ENCODE data around the gene TRAPPC6A.

Gene TRAPPC6A

DNA sequence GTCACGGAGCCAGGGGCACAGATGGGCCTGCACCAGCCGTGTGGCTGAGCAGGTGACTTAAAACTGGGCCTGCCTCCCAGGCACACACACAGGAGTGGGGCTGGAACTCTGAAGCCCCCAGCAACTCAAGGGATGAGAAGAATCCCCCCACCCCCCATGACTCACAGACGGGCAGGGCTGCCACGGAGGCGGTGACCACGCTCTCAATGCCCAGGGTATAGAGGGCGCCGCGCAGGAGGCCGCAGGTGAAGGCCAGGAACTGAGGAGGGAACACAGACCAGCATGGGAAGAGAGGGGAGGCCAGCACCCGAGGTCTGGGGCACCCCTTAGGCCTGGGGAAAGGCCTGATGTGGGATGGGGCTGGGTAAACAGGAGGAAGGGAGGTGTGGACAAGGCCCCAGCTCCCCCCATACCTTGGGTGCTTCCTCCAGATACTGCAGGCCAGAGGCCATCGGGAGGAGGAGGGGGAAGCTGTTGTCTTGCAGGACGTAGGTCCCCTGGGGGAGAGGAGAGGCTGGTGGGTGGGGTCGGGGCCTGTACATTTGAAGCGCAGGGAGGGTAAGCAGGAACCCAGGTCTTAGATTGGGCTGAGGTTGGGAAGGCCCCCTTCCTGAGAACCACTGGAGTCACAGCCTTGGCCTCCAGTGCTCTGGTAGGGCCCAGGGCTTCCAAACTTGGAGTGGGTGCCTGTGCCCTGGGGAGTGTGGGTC, 14.1 kb downstream of the TRAPPC6A start:
- DNase-seq (ENCODE audit: low spot score): no peak

DNA sequence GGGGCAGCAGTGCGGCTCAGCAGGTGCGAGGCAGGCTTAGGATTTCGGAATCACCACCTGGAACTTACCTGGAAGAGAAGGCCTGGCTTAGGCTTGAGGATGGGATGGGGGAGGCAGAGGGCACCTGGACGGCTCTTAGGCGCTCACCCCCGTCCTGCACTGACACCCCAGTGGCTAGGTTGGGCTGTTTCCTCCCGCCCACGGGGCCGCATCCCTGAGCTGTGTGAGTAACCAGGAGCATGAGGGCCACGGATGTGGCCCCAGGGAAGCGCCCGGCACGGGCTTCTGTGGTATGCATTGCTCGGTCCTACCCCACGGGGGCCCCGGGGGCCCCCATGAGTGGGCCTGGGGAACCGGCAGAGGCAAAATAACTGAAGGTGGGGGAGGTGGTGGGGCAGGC, 14.9 kb downstream of the TRAPPC6A start:
- DNase-seq (ENCODE audit: low spot score): no peak

DNA sequence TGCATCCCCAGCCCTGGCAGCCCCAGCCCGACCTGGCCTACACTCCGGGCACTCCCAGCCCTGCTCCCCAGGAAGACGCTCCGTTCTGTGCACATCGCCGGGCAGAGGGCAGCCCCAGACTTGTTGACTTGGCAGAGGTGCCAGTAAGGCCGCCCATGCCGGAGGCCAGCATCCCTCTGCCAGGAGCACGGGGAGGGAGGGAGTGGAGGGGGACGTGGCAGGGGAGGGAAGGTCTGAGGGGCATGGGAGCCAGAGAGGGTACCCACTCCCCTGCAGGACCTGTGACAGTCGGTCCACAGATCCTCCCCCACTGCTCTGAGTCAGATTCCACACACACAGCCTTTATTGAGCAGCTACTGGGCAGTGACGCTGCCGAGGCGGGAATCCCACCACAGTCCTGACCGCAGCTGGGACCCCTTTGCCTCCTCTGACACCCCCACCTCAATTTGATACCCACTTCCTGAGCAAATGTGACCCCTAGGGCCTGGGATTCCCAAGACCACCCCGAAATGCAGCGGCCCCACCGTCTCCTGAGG, 15.4 kb downstream of the TRAPPC6A start:
- DNase-seq (ENCODE audit: low spot score): no peak

DNA sequence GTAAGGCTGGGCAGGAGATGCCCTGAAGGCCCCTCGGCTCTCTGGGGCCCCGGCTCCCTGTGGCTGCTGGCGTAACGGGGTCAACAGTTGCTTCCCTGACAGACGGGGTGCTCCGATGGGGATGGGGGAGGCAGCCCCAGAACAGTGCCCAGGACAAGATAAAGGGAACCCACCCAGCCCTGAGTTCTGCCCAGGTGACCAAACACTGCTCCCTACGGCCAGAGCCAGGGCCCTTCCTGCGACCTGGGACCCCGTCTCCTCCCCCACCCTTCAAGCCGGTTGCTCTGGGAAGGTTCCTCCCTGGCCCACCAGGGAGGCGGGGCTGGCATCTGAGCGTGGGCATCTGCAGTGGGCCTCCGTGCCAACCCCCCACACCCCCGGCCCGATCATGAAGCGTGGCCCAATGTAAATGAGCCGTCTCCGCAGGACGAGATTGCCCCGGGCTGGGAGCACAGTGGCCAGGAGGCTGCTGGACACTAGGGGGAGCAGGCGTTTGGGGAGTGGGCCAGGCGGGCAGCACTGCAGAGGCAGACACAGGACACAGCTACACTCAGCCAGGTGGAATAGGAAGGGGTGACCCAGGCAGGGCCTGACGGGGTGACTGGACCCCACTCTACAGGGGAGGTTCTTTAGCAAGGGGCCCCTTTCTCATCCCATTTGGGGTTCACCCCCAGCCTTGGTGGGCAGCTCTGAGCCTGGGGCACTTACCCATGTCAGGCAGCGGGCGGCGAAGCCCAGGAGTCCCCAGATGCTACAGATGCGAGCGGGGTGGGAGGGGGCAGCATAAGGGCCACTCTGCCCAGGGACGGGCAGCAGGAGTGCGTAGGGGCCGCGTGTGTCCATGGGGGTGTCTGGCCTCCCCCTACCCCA, 16.1 kb downstream of the TRAPPC6A start:
- DNase-seq (ENCODE audit: low spot score): peak; percentile 93

DNA sequence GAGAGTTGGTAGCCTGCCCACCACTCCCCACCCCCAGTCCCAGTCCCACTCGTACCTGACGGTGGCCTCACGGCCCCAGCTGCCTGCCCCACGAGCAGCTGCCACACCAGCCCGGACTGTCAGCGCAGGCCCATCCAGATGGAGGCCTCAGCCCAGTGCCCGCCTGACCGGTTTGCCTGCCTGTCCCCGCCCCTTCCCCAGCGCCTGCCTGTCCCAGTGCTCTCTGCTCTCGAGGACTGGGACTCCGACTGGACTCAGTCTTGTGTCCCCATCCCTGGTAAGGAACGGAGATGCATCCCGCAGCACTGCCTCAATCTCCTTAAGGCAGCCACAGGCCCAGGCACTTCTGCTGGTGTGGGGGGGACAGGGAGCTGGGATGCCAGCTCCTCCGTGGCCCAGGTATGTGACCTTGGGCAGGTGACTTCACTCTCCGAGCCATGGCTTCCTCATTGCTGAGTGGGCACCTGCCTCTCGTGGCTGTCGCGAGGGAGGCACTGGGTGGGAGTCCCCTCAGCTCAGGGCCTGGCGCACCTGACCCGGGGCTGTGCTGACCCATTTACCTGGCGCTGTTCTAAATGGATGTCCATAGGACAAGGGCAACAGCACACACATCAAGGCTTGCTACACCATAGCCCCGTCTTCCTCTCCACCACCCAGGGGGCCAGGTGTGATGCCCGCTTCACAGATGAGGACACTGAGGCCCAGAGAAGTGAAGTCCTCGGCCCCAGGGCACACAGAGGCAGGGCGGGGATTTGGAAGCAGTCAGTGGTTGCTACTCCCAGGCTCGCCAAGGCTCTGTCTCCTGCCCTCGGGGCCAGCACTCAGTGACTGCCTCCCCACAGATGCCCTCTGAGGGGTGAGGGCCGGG, 16.9 kb downstream of the TRAPPC6A start, which contains the start of gene NKPD1:
Gene NKPD1, minus strand, starts transcription at position 113 of the 868 bp plus-strand sequence. CDS start 832 bp downstream, outside the sequence.
- no peak for DNase-seq (ENCODE audit: low spot score)

DNA sequence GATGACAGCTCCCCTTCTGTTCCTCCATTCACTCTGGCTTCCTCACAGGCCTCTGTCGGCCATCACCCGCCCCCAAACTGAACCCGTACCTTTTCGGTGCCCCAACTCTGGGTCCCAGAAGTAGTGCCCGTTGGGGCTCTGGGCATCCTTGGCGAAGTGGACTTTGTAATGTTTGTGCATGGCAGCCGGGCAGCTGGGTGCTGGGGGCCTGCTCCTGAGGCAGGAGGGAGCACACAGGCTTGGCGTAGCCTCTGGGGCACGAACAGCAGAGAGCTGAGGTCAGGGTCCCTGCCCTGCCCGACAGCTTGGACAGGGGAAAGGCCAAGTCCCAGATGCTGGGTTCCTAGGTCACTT, 18.1 kb downstream of the TRAPPC6A start:
- DNase-seq (ENCODE audit: low spot score): no peak

DNA sequence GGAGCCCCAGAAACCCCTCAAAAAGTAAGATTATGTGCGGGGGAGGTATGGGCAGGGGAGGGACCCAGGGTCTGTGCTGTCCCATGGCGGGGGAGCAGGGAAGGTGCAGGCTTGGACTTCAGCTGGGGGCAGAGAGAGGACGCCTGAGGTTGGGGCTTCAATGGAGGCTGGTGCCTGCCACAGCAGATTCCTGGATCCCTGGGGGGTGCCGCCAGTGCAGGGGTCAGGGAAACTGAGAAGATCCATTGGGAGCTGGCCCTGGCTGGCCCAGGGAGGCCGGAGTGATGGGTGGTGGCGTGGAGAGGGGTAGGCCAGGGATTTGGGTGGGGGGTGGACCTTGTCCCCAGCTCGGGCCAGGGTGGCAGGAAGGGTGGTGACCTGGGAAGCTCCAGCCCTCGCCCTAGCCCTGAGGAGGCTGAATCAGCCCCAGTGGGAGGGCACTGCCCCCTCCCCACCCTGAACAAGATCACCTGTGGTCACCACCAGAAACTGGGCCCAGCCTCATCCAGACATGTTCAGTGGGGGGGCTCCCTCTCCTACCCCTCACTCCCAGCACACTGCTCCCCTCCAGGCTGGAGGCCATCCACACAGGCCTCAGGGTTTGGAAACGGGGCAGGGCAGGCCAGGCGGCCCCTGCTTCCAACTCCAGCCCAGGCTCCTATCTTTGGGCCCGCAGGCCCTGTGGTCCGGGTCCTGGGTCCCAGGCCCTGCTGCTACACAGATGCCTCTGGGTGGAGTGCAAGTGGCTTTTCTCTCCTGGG, 18.6 kb downstream of the TRAPPC6A start:
- DNase-seq (ENCODE audit: low spot score): no peak

DNA sequence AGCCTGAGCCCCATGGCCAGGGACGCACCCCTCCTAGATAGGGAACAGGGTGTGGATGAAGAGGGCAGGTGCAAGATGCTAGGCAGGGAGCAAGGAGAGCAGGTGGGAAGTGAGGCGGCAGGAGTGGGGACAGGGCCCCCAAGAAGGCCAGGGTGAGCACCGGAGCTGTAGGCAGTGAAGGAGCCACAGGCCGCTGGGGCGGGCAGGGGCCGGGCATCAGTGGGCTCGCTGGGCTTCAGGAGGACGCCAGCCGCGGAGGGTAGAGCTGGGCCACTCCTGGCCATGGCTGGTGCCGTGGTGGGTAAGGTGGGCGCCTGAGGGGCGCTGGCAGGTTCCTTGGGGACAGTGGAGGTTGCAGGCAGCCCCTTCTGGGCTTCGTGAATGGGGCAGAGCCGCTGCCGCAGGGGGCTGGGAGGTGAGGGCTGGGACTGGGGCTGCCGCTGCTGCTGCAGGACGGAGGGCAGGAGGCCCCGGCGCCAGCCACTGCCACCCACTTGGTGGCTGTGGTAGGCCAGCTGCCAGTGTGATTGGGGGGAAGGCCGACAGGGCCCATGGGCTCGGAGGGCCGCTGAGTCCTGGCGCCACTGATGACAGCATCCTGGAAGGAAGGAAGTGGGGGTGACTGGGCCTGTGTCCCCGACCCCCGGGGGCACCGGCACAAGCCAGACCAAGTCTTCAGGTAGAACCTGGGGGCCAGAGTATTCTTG, 19.4 kb downstream of the TRAPPC6A start:
- DNase-seq (ENCODE audit: low spot score): no peak

DNA sequence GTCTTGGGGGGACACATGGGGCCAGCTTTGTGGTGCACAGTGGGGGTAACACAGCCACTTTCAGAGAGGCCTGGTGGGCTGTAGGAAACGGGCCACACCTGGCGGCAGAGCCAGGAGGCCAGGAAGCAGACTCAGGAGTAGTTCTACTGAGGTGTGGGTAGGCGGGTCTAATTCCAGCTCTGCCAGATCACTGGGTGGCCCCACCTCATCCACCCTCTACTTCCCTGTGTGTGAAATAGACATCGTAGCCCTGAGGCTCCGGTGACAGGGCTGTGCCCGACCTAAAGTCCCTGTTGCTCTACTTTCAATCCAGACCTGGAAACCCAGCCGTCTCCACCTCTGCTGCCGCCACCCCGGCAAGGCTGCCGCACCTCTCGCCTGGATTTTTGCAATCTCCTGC, 21.3 kb downstream of the TRAPPC6A start:
- DNase-seq (ENCODE audit: low spot score): no peak

DNA sequence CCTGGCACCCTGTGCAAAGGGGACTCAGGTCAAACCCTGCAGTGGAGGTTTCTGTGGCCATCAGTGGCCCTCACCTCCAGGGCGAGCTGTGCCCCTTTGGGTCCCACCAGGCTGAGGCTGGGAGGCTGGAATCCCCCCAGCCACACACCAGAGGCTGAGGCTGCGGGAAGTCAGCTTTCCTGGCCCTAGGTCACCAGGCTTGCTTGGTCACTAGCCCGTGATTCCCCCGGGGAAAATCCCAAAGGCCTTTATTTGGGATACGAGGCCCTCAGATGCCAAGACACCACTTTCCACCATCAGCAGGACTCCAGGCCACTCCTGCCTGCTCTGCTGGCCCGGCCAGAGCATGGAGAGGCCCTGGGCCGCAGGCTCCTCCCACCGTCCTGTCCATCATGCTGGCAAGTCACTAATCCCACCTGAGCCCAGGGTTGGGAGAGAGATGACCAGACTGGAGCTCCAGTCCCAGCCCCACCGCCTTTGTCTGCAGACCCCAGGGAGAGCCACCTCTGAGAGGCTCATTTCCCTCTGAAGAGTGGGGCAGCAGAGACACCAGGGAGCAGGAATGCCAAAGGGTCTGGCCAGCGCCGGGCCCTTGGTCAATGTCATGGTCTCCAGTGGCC, 21.9 kb downstream of the TRAPPC6A start:
- DNase-seq (ENCODE audit: low spot score): no peak

DNA sequence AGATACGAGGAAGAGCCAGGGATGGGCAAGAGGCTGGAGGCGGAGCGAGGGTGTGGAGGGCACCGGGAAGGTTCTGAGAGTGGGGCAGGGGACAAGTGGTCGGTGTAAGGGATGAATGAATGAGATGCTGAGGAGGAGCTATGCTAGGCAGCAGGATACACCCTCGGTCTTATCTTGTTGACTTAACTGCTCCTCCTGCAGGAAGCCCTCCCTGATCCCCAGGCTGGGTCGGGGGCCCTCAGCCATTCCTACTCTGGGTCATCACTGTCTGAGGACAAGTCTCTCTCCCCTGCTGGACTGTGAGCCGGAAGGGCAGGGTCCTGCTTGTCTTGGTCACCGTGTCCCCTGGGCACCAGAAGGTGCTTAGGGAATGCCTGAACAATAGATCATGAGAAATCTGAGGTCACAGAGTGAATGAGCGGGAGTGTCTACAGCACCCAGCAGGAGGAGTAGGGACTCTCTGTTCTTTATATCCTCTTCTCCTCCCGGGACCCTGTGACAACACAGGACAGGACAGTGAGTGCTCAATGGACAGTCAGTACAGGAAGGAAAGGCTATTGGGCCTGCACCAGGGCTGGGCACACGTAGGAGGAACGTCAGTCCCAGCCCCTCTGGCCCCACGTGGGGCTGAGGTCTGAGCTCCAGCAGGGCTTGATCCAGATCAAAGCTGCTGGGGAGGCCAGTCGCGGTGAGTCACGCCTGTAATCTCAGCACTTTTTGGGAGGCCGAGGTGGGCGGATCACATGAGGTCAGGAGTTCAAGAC, 23.8 kb downstream of the TRAPPC6A start:
- DNase-seq (ENCODE audit: low spot score): peak; percentile 53

DNA sequence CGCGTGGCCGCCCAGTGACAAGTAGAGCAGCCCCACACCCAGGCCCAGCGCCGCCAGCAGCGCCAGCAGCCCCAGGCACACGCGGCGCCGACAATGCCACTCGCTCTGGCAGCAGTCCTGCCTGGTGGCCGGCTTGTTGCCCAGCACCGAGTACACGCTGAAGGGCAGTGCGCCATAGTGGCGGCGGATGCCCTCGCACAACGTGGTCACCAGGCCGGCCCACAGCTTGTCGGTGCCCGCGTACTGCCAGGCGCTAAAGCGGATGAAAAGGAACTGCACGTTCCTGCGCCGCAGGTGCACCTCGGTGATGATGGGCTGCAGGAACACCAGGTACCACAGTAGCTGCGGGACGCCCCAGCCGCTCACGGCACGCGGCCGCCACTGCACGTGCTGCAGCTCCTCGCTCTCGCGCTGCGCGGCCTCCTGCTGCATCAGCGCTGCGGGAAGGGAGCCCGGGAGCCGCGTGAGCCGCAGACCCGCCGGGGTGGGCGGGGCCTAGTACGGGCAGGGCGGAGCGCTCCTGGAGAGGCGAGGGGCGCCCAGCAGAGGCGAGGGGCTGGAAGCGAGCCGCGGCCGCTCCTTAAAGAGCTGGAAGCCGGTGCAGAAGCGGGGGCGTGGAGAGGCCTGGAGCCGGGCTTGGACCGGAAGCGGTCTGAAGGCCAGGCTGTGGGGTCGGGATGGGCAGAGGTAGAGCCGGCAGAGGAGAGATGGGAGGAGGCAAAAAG, 24.5 kb downstream of the TRAPPC6A start:
- DNase-seq (ENCODE audit: low spot score): no peak

DNA sequence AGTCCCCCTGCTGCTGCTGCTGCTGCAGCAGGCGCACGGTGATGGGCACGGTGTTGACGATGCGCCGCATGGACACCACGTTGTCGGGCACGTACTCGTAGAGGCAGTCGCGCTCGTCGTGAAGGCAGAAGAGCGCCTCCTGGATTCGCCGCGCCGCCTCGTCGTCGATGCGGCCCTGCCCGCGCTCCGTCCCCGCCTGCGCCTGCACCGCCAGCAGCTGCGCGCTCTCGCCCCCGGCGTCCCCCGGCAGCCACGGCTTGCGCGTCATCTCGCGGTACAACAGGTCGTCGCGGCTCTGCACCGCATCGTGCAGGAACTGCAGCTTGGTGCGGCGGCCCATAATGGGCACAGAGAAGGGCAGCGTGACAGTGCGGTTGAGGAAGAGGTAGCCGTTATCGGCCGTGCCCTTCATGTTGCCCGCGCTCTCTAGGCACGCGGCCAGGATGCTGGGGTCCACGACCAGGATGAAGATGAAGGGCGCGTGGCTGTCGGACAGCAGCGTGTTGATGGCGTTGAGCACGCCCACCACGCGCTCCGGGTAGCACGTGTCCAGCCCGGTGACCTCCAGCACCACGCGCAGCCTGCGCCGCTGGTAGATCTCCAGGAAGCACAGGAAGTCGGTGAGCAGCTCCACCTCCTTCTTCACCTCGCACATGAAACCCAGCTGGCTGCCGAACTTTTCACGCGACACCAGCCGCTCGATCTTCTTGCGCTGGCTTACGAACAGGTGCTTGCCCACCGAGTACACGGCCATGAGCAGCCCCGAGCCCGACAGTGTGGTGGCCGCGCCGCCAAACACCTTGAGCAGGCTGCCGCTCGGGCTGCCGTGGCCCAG, 25.3 kb downstream of the TRAPPC6A start:
- no peak for DNase-seq (ENCODE audit: low spot score)

DNA sequence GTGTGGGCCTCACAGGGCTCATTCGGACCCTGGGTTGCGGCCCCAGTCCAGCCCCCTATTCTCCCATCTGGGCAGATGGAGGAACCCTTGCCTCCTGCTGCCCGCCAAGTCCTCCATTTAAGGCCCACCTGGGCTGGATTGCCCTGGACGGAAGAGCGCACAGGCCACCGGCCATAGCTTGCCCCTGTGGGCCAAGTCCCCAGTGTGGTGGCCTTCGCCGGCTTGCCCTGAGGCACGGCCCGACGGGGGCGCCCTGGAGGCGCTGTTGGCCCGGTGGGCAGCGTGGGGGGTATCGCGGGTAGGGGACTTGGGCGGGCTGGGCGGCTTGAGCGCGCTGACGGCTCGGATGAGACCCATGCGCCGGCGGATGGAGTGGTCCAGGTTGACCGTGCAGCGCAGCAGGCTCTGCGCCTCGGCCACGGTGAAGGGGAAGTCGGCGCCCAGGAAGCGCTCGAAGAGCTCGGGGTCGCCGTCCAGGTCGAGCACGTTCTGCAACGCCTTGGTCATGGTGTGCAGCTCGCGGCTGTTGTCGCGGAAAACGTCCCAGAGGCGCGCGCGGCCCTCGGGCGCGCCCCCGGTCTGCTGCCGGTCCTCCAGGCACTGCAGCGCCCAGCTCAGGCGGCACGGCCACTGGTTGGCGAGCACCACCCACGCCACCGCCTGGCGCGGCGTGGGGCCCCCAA, 26.1 kb downstream of the TRAPPC6A start:
- no peak for DNase-seq (ENCODE audit: low spot score)

DNA sequence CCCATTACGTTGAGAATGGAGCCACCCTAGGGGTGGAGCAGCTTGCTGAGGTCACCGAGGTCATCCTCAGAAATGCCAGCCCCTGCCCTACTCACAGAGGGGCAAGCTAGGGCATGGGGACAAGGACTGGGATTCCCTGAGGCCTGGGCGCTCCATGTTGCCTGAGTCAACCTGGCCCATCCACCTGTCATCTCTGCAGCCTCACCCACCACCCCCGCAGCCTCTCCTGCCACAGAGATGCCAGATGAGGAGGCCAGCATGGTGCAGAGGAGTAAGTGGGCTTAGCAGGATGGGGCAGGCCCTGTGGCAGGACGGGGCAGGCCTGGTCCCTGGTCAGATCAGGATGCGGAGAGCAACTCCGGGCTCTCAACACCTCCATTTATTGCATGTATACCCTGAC, 26.7 kb downstream of the TRAPPC6A start:
- DNase-seq (ENCODE audit: low spot score): no peak

DNA sequence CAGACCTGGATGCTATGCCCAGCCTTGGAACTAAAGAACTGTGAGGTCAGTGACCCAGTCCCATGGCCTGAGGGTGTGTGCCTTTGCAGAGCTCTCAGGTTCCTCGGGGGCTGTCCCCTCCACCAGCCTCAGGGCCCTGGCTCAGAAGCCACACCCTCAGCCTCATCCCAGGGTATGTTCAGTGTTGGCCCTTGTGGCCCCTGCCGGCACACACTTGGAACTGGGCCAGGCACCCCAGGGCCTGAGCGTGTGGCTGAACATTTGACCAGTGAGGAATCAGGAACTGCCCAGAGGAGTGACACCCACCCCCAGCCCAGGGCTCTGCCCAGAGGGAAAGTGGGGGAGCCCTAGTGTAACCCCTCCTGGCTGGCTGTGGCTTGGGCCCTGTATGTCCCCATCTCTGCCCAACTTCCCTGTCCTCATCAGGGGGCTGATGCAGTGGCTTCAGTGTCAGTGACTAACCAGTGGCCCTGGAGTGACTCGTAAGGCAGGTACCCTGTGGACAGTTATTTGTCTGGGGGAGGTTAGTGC, 27.2 kb downstream of the TRAPPC6A start:
- no peak for DNase-seq (ENCODE audit: low spot score)

DNA sequence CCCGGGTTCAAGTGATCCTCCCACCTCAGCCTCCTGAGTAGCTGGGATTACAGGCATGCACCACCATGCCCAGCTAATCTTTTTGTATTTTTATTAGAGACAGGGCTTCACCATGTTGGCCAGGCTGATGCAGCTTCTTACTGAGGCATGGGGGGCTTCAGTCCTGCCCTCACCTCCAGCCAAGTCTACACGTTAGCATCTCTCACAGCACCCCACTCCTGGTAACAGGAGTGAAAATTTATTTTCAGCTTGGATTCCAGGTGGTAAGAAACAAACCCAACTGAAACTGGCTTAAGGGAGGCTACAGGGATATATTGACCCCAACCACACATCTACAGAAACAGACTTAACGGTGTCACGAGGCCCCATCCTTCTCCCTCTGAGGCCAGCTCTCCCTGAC, 27.9 kb downstream of the TRAPPC6A start:
- DNase-seq (ENCODE audit: low spot score): no peak

All from HuH-7 (cell line).